ENCODE results near the gene RASL11A. TPM values are rescaled to one million over a fixed set of nuclear protein-coding genes. Genes with fewer than 3 reads are reported as not detected.
"Not testable (repeated sequence)": the region's sequence is repeated elsewhere in the genome, so short reads cannot be mapped to it uniquely, and the experiment has no call there.

The RASL11A gene
- total and polyA plus RNA-seq, 9 donors = 6.2 to 36.3 (median 18.6) TPM

GRCh38 chr13:27298849-27299248, 28.2 kb downstream of the RASL11A start:
- Histone ChIP-seq H3K27me3 (no peaks in the 10 kb centered on the region), H3K27ac (no peak overlapping the region), H3K9me3 (no peaks in the 10 kb centered on the region), H3K4me1 (ENCODE audit: insufficient read depth) (no peaks in the 10 kb centered on the region), H3K4me3 (no peak overlapping the region), H3K36me3 (no peaks in the 10 kb centered on the region)
- WGBS, 3 donors = 68 to 80% (median 75%) methylated on average over 5 of the region's 5 CpGs
- DNase-seq = no peak
- intact Hi-C loops (cut with DNase I) = no loop called here
- TF ChIP-seq CTCF (IDR thresholded peaks at IDR 0.05) (no peak), POLR2A (IDR thresholded peaks at IDR 0.05) (no peak), EP300 (IDR thresholded peaks at IDR 0.05) (no peak)

- intact Hi-C loops (cut with DNase I); H3K4me3 ChIP-seq; H3K27me3 ChIP-seq; DNase-seq; H3K27ac ChIP-seq; H3K9me3 ChIP-seq; H3K4me1 ChIP-seq (ENCODE audit: insufficient read depth); H3K36me3 ChIP-seq: not testable (repeated sequence)
- 80 to 82% (median 81%) methylated on average over 7 of the region's 7 CpGs for WGBS, 3 donors
Measured at GRCh38 chr13:27300406-27300805, 29.8 kb downstream of the RASL11A start.

GRCh38 chr13:27300941-27301586, 30.4 kb downstream of the RASL11A start:
- H3K4me3 ChIP-seq = no peak overlapping the region
- no peak for DNase-seq
- TF ChIP-seq POLR2A (IDR thresholded peaks at IDR 0.05) (no peak), EP300 (IDR thresholded peaks at IDR 0.05) (no peak), CTCF (IDR thresholded peaks at IDR 0.05) (no peak)
- WGBS, 3 donors = 82 to 85% (median 83%) methylated on average over 6 of the region's 6 CpGs
- intact Hi-C loops (cut with DNase I) = no loop called here
- no peaks in the 10 kb centered on the region for H3K27me3 ChIP-seq
- H3K9me3 ChIP-seq = no peaks in the 10 kb centered on the region
- no peaks in the 10 kb centered on the region for H3K36me3 ChIP-seq
- H3K27ac ChIP-seq = no peak overlapping the region
- no peaks in the 10 kb centered on the region for H3K4me1 ChIP-seq (ENCODE audit: insufficient read depth)

- 49 to 51% (median 51%) methylated on average over 4 of the region's 4 CpGs for WGBS, 3 donors
- intact Hi-C loops (cut with DNase I) = no loop called here
- Histone ChIP-seq H3K27ac (no peak overlapping the region), H3K4me3 (no peak overlapping the region), H3K4me1 (ENCODE audit: insufficient read depth) (no peaks in the 10 kb centered on the region), H3K27me3 (no peaks in the 10 kb centered on the region), H3K9me3 (no peaks in the 10 kb centered on the region), H3K36me3 (no peaks in the 10 kb centered on the region)
- TF ChIP-seq POLR2A (IDR thresholded peaks at IDR 0.05) = no peak
- no peak for TF ChIP-seq EP300 (IDR thresholded peaks at IDR 0.05)
- TF ChIP-seq CTCF (IDR thresholded peaks at IDR 0.05) = no peak
- no peak for DNase-seq
Measured at GRCh38 chr13:27302643-27303262, 32.1 kb downstream of the RASL11A start.

- intact Hi-C loops (cut with DNase I) = no loop called here
- no peak for DNase-seq
- H3K36me3 ChIP-seq = no peaks in the 10 kb centered on the region
- H3K9me3 ChIP-seq = no peaks in the 10 kb centered on the region
- no peak overlapping the region for H3K27ac ChIP-seq
- no peaks in the 10 kb centered on the region for H3K4me1 ChIP-seq (ENCODE audit: insufficient read depth)
- H3K27me3 ChIP-seq = no peaks in the 10 kb centered on the region
- TF ChIP-seq EP300 (IDR thresholded peaks at IDR 0.05) (no peak), POLR2A (IDR thresholded peaks at IDR 0.05) (no peak), CTCF (IDR thresholded peaks at IDR 0.05) (no peak)
- 91 to 94% (median 93%) methylated on average over 4 of the region's 4 CpGs for WGBS, 3 donors
- H3K4me3 ChIP-seq = no peak overlapping the region
Measured at GRCh38 chr13:27304099-27304498, 33.5 kb downstream of the RASL11A start.

All from ovary (tissue), 9 donors.